Keratinocyte (primary cell): ENCODE measurements around the gene RFX2. TPM values are rescaled to one million over a fixed set of nuclear protein-coding genes. Genes with fewer than 3 reads are reported as not detected.

ENCODE experiments used
- DNase-seq: peaks from one replicate; pipeline ENCODE4 v3.0.0-alpha.2; 2011; ENCODE audit warnings: low read depth, missing footprints, low spot score
- FAIRE-seq: peaks from 2 replicates; lab custom pipeline; 2011; peaks lifted over from hg19 to GRCh38; lab: Jason Lieb, UNC
- H2AFZ ChIP-seq: 2 replicates; pipeline ENCODE4 v1.6.0; 2012; ENCODE audit warnings: low read length, control low read depth, inconsistent platforms; ENCODE audit not compliant: control insufficient read depth
- H3K27ac ChIP-seq: 2 replicates; pipeline ENCODE4 v1.5.1; 2011; ENCODE audit warnings: low read length; ENCODE audit not compliant: control insufficient read depth, insufficient read depth
- H3K27me3 ChIP-seq: 3 replicates; pipeline ENCODE4 v1.6.0; 2011; ENCODE audit warnings: low read length; ENCODE audit not compliant: control insufficient read depth, insufficient read depth; ENCODE audit errors: extremely low read depth
- H3K36me3 ChIP-seq, 2 experiments: 2 replicates in 1 of 2; 3 replicates in 1 of 2; pipeline ENCODE4 v1.5.1; 2011; ENCODE audit warnings: low read length in 2 of 2, mild to moderate bottlenecking in 1 of 2; ENCODE audit not compliant: control insufficient read depth in 2 of 2, insufficient read depth in 2 of 2; ENCODE audit errors: extremely low read depth in 1 of 2
- H3K4me1 ChIP-seq: 3 replicates; pipeline ENCODE4 v1.5.1; 2011; ENCODE audit warnings: low read length; ENCODE audit not compliant: control insufficient read depth, insufficient read depth; ENCODE audit errors: extremely low read depth
- H3K4me2 ChIP-seq: 3 replicates; pipeline ENCODE4 v1.6.0; 2011; ENCODE audit warnings: low read depth, low read length; ENCODE audit not compliant: control insufficient read depth, insufficient read depth; ENCODE audit errors: extremely low read depth
- H3K4me3 ChIP-seq, 3 experiments: fragments of 200-600 bp in 1 of 3; sonication (generic) in 1 of 3; 2 replicates in 2 of 3; 3 replicates in 1 of 3; pipeline ENCODE4 v1.5.1; 2011 to 2016; ENCODE audit warnings: low read length in 3 of 3, mild to moderate bottlenecking in 3 of 3, control low read depth in 2 of 3, inconsistent platforms in 1 of 3, low read depth in 1 of 3, mixed read lengths in 1 of 3, mixed run types in 1 of 3, moderate library complexity in 1 of 3; ENCODE audit not compliant: control insufficient read depth in 2 of 3, insufficient read depth in 2 of 3; ENCODE audit errors: extremely low read depth in 1 of 3
- H3K79me2 ChIP-seq: 2 replicates; pipeline ENCODE4 v1.6.0; 2012; ENCODE audit warnings: low read length; ENCODE audit not compliant: control insufficient read depth, insufficient read depth
- H3K9ac ChIP-seq: 3 replicates; pipeline ENCODE4 v1.6.0; 2011; ENCODE audit warnings: low read length; ENCODE audit not compliant: control insufficient read depth, insufficient read depth; ENCODE audit errors: extremely low read depth
- H3K9me1 ChIP-seq: 3 replicates; pipeline ENCODE4 v1.6.0; 2011; ENCODE audit warnings: low read length; ENCODE audit not compliant: control insufficient read depth, insufficient read depth; ENCODE audit errors: extremely low read depth
- H3K9me3 ChIP-seq: 2 replicates; pipeline ENCODE4 v1.5.1; 2012; ENCODE audit warnings: low read depth, low read length; ENCODE audit not compliant: control insufficient read depth
- H4K20me1 ChIP-seq: 3 replicates; pipeline ENCODE4 v1.6.0; 2011; ENCODE audit warnings: low read length; ENCODE audit not compliant: control insufficient read depth, insufficient read depth; ENCODE audit errors: extremely low read depth
- EZH2 ChIP-seq: IDR thresholded peaks from one replicate; pipeline ENCODE4 v1.6.1; 2012; ENCODE audit warnings: inconsistent platforms, mild to moderate bottlenecking, low read length, moderate library complexity
- dilution Hi-C: fragments of 300-500 bp; cut with MboI; formaldehyde crosslinking; loops from one replicate; pipeline ENCODE4 v1.7.0; 2020; ENCODE audit warnings: low sequenced_read_pairs; ENCODE audit not compliant: extremely low pct_ligation_motif_present
- polyA plus RNA-seq, 5 experiments: library from polyadenylated mRNA; depleted of rRNA in 3 of 5; stranded (reverse) in 3 of 5; stranded (forward) in 1 of 5; unstranded in 1 of 5; fragments of >200 nt; gene quantifications; 1 replicate in 1 of 5; 2 replicates in 3 of 5; 3 replicates in 1 of 5; pipeline versions ENCODE4 v1.2.1 to v1.2.3, GENCODE V29; 2011 to 2012; ENCODE audit warnings: missing spikeins in 2 of 5, low read depth in 1 of 5, low replicate concordance in 1 of 5
- TF ChIP-seq, protein P1 (sequence below), 3 experiments: IDR thresholded peaks in 1 of 3; conservative IDR thresholded peaks in 1 of 3; optimal IDR thresholded peaks in 1 of 3; 2 replicates in 2 of 3; 3 replicates in 1 of 3; pipeline versions ENCODE3 to v1.5.1; 2011; ENCODE audit warnings: low read length in 3 of 3, mild to moderate bottlenecking in 3 of 3, moderate library complexity in 2 of 3, control low read depth in 1 of 3, inconsistent platforms in 1 of 3; ENCODE audit not compliant: insufficient read depth in 2 of 3; ENCODE audit errors: extremely low read depth in 1 of 3

The RFX2 gene
- polyA plus RNA-seq, 1 donor (not counting 4 experiments of a cell fraction or from before 2014, with no cell fraction given), result 5.8 TPM

DNA sequence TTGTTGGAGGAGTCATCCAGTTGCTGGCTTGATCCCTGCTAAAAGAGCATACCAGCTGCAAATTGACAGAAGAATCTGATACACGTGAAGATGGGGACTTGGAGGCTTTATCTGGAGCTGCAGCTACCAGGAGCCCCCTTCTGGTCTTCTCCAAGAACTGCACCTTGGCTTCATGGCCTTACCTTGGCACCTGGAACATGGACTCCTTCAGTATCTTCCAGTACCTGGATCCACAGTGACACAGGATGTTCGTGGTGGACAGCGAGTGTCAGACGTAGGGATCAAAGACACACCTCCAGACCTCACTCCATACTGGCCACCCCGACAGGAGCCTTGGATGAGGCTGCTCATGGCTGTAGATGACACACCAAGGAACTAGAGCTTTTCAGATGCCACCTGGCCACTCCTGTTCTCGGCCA, 15.3 kb upstream of the RFX2 start:
- FAIRE-seq (peak; percentile 96), DNase-seq (peak; percentile 84)
- Histone ChIP-seq H3K36me3 (no peaks in the 10 kb centered on the region), H4K20me1 (no peaks in the 10 kb centered on the region), H3K79me2 (no peaks in the 10 kb centered on the region), H3K4me1 (no peaks in the 10 kb centered on the region), H3K4me3 (no peak overlapping the region), H2AFZ (peak overlapping the region; percentile 63), H3K9me3 (peaks cover 2% of the 10 kb centered on the region), H3K9ac (no peak overlapping the region), H3K9me1 (no peaks in the 10 kb centered on the region), H3K27me3 (no peaks in the 10 kb centered on the region), H3K4me2 (no peak overlapping the region), H3K27ac (no peak overlapping the region)
- dilution Hi-C loops, result no loop called here
- TF ChIP-seq EZH2, result no peak
- TF ChIP-seq, protein P1, sequence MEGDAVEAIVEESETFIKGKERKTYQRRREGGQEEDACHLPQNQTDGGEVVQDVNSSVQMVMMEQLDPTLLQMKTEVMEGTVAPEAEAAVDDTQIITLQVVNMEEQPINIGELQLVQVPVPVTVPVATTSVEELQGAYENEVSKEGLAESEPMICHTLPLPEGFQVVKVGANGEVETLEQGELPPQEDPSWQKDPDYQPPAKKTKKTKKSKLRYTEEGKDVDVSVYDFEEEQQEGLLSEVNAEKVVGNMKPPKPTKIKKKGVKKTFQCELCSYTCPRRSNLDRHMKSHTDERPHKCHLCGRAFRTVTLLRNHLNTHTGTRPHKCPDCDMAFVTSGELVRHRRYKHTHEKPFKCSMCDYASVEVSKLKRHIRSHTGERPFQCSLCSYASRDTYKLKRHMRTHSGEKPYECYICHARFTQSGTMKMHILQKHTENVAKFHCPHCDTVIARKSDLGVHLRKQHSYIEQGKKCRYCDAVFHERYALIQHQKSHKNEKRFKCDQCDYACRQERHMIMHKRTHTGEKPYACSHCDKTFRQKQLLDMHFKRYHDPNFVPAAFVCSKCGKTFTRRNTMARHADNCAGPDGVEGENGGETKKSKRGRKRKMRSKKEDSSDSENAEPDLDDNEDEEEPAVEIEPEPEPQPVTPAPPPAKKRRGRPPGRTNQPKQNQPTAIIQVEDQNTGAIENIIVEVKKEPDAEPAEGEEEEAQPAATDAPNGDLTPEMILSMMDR (optimal IDR thresholded peaks at IDR 0.05 in 1 of 3, IDR thresholded peaks at IDR 0.05 in 1 of 3, conservative IDR thresholded peaks at IDR 0.05 in 1 of 3; ENCODE audit: extremely low read depth in 1 of 3, insufficient read depth in 2 of 3, low read length in 3 of 3), result peak; percentile 91 to 99 (median 93)

DNA sequence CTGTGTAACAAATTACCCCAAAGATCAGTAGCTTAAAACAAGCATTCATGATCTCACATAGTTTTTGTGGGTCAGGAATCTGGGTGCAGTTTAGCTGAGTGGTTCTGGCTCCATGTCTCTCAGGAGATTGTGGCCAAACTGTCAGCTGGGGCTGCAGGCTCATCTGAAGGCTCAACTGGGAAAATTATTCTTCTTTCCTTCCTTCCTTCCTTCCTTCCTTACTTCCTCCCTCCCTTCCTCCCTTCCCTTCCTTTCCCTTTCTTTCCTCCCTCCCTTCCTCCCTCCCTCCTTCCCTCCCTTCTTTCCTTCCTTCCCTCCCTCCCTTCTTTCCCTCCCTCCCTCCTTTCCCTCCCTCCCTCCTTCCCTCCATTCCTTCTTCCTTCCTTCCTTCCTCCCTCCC, 8.7 kb upstream of the RFX2 start:
- dilution Hi-C loops, result loop anchor here (10.0 kb wide), 1 partner anchor 84 kb away; no protein-coding TSS in a partner anchor
- H3K27me3 ChIP-seq, result no peaks in the 10 kb centered on the region
- TF ChIP-seq EZH2, result no peak
- TF ChIP-seq, protein P1 (optimal IDR thresholded peaks at IDR 0.05 in 1 of 3, IDR thresholded peaks at IDR 0.05 in 1 of 3, conservative IDR thresholded peaks at IDR 0.05 in 1 of 3; ENCODE audit: extremely low read depth in 1 of 3, insufficient read depth in 2 of 3, low read length in 3 of 3), result no peak
- no peaks in the 10 kb centered on the region for H3K36me3 ChIP-seq
- no peak overlapping the region for H3K27ac ChIP-seq
- FAIRE-seq (no peak), DNase-seq (no peak)
- peaks cover 2% of the 10 kb centered on the region for H3K9me3 ChIP-seq
- H3K79me2 ChIP-seq, result no peaks in the 10 kb centered on the region
- H3K4me1 ChIP-seq, result no peaks in the 10 kb centered on the region
- H4K20me1 ChIP-seq, result no peaks in the 10 kb centered on the region
- no peak overlapping the region for H3K9ac ChIP-seq
- no peak overlapping the region for H3K4me3 ChIP-seq
- no peak overlapping the region for H2AFZ ChIP-seq
- H3K9me1 ChIP-seq, result no peaks in the 10 kb centered on the region
- H3K4me2 ChIP-seq, result no peak overlapping the region
